ENCODE data around the gene DMRT1.

The DMRT1 gene

DNA sequence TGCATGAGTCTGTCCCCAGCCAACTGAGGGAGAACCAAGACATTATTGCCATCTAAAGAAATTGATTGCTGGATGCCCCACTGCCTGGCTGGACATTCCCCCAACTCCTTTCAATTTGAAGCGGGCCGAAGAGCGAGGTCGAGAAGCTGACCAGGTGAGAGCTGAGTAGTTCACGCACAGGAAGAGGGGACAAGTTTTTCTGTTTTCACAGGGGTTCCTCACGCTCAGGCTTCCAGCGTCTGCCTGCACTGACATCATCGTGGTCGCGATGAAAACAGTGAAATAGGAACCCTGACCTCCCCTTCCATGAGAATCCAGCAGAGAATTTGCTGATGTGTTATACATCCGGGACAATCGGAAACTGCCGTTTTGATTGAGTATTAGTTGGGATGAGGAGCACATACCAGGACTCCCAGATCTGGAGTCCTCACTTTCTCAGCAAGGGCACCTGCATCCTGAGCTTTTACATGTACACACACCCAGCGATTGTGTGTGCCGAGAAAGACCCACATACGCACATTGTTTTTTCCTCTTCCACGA, 131.9 kb downstream of the DMRT1 start:
- no peak for TF ChIP-seq OVOL3 (tag by site-specific recombination; IDR thresholded peaks at IDR 0.05)
- no peak for TF ChIP-seq SP7 (tag by site-specific recombination; IDR thresholded peaks at IDR 0.05)
- TF ChIP-seq, protein P1, sequence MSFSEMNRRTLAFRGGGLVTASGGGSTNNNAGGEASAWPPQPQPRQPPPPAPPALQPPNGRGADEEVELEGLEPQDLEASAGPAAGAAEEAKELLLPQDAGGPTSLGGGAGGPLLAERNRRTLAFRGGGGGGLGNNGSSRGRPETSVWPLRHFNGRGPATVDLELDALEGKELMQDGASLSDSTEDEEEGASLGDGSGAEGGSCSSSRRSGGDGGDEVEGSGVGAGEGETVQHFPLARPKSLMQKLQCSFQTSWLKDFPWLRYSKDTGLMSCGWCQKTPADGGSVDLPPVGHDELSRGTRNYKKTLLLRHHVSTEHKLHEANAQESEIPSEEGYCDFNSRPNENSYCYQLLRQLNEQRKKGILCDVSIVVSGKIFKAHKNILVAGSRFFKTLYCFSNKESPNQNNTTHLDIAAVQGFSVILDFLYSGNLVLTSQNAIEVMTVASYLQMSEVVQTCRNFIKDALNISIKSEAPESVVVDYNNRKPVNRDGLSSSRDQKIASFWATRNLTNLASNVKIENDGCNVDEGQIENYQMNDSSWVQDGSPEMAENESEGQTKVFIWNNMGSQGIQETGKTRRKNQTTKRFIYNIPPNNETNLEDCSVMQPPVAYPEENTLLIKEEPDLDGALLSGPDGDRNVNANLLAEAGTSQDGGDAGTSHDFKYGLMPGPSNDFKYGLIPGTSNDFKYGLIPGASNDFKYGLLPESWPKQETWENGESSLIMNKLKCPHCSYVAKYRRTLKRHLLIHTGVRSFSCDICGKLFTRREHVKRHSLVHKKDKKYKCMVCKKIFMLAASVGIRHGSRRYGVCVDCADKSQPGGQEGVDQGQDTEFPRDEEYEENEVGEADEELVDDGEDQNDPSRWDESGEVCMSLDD (tag by site-specific recombination; IDR thresholded peaks at IDR 0.05): no peak
- POLR2A ChIA-PET: no interaction called here
- H3K36me3 ChIP-seq (ENCODE audit: control insufficient read depth in 2 of 2, insufficient read depth in 1 of 2, low read length in 2 of 2): no peaks in the 10 kb centered on the region
- CTCF ChIA-PET: no interaction called here
- H3K27ac ChIP-seq (ENCODE audit: extremely low read depth, low read depth, low read length): no peak overlapping the region
- H3K4me3 ChIP-seq (ENCODE audit: low read depth, low read length): no peak overlapping the region
- no peaks in the 10 kb centered on the region for H3K9me3 ChIP-seq (ENCODE audit: control insufficient read depth, insufficient read depth, low read depth, low read length)
- peaks cover 2% of the 10 kb centered on the region; the same call in 1 of the 2 replicates for H3K4me1 ChIP-seq (ENCODE audit: control insufficient read depth, insufficient read depth, low read length)

DNA sequence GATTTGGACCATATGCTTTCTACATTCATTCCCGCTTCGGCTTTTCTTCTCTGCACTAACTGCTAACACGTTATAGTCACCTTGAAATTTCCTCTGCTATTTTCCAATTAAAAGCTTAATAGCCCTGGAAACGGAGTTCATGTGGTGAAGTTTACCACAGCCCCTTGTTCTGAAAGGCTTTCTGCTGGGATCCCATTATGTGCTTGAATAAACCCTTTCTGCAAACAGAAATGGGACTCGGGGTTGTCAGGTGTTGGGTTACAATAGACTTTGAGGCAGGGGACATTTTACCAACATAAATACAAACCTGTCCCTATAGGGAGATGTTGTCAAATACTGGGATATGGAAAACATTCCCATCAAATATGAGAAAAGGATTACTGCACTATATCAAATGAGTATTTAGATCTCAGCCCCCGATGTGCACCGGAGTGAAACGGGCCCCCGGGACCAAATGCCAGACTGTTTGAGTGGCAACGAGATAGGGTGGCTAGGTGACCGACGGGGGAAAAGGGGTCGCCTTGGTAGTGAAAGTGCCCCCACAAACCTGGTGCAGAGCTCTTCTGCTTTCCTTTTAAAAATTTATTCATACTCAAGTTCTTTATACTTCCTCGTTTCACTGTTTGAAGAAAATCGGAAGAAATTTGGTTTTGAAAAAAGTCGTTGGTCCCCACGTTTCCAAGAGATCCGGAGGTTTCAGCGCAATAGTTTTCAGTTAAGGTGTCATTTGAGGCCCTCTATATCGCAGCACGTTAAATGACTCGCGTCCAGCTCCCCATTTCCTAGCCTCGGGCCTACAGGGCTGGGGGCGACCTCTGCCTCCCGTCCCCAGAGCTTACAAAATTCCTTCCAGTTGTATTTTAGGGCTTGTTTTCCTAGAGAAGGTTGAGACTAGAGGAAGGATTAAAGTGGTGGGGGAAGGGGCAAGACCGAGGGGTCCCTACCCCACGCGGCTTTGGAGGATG, 132.8 kb downstream of the DMRT1 start:
- Histone ChIP-seq H3K4me1 (ENCODE audit: control insufficient read depth, insufficient read depth, low read length) (no peaks in the 10 kb centered on the region; the same call in 1 of the 2 replicates), H3K36me3 (ENCODE audit: control insufficient read depth in 2 of 2, insufficient read depth in 1 of 2, low read length in 2 of 2) (no peaks in the 10 kb centered on the region), H3K27ac (ENCODE audit: extremely low read depth, low read depth, low read length) (no peak overlapping the region), H3K9me3 (ENCODE audit: control insufficient read depth, insufficient read depth, low read depth, low read length) (no peaks in the 10 kb centered on the region), H3K4me3 (ENCODE audit: low read depth, low read length) (no peak overlapping the region)
- TF ChIP-seq ZNF223 (tag by site-specific recombination; IDR thresholded peaks at IDR 0.05): no peak
- TF ChIP-seq, protein P2, sequence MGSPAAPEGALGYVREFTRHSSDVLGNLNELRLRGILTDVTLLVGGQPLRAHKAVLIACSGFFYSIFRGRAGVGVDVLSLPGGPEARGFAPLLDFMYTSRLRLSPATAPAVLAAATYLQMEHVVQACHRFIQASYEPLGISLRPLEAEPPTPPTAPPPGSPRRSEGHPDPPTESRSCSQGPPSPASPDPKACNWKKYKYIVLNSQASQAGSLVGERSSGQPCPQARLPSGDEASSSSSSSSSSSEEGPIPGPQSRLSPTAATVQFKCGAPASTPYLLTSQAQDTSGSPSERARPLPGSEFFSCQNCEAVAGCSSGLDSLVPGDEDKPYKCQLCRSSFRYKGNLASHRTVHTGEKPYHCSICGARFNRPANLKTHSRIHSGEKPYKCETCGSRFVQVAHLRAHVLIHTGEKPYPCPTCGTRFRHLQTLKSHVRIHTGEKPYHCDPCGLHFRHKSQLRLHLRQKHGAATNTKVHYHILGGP (tag by site-specific recombination; IDR thresholded peaks at IDR 0.05): no peak
- TF ChIP-seq ZNF777 (tag by site-specific recombination; IDR thresholded peaks at IDR 0.05; ENCODE audit: borderline replicate concordance): no peak
- no peak for TF ChIP-seq ZNF366 (tag by site-specific recombination; conservative IDR thresholded peaks at IDR 0.05)
- POLR2A ChIA-PET: interaction anchor here (2.8 kb wide), 1 partner anchor 8 kb away, joined by 24 read pairs; no protein-coding TSS in a partner anchor
- CTCF ChIA-PET: interaction anchor here (0.7 to 1.6 kb wide), 5 partner anchors 30 to 539 kb away, joined by 3 to 7 read pairs (median 6); no protein-coding TSS in a partner anchor

DNA sequence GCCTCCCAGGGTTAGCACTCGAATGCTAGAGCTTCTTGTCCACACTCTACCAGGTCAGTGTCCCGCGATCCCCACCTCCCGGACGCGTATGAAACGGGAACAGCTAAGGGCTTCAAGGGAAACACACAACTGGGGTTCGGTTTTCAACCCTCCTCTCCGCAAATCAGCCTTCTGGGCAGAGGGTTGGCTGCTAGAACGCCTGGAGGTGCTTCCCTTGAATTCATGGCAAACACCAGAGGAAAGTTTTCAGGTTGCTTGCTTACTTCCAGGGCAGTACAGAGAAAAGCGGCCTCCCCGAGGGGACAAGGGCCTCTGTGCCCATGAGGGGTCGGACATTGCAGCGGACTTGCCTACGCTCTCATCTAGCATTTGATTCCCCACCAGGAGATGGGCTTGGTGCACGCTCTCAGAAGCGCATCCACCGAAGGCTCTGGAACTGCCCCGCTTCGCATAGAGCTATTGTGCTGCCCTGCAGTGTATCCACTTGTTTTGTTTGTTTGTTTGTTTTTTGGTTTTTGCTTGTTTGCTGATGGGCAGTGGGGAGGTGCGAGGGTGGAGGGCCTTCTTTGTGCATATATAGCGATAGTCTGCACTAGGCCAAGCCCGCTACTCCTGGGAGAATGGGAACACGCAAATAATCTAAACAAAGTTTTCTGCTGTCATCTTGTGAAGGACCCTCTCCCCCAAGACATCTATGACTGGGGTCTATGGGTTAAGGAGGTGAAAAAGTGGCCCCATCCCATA, 133.7 kb downstream of the DMRT1 start:
- CTCF ChIA-PET: interaction anchor here (0.6 to 6.2 kb wide), 7 partner anchors 22 to 95 kb away, joined by 3 to 28 read pairs (median 6); no protein-coding TSS in a partner anchor
- H3K4me1 ChIP-seq (ENCODE audit: control insufficient read depth, insufficient read depth, low read length): no peaks in the 10 kb centered on the region; the same call in 1 of the 2 replicates
- H3K9me3 ChIP-seq (ENCODE audit: control insufficient read depth, insufficient read depth, low read depth, low read length): no peaks in the 10 kb centered on the region
- H3K4me3 ChIP-seq (ENCODE audit: low read depth, low read length): no peak overlapping the region
- H3K36me3 ChIP-seq (ENCODE audit: control insufficient read depth in 2 of 2, insufficient read depth in 1 of 2, low read length in 2 of 2): no peaks in the 10 kb centered on the region
- no peak overlapping the region for H3K27ac ChIP-seq (ENCODE audit: extremely low read depth, low read depth, low read length)
- POLR2A ChIA-PET: interaction anchor here (1.6 to 2.8 kb wide), 3 partner anchors 8 to 47 kb away, joined by 5 to 24 read pairs (median 8); no protein-coding TSS in a partner anchor
- TF ChIP-seq, protein P3, sequence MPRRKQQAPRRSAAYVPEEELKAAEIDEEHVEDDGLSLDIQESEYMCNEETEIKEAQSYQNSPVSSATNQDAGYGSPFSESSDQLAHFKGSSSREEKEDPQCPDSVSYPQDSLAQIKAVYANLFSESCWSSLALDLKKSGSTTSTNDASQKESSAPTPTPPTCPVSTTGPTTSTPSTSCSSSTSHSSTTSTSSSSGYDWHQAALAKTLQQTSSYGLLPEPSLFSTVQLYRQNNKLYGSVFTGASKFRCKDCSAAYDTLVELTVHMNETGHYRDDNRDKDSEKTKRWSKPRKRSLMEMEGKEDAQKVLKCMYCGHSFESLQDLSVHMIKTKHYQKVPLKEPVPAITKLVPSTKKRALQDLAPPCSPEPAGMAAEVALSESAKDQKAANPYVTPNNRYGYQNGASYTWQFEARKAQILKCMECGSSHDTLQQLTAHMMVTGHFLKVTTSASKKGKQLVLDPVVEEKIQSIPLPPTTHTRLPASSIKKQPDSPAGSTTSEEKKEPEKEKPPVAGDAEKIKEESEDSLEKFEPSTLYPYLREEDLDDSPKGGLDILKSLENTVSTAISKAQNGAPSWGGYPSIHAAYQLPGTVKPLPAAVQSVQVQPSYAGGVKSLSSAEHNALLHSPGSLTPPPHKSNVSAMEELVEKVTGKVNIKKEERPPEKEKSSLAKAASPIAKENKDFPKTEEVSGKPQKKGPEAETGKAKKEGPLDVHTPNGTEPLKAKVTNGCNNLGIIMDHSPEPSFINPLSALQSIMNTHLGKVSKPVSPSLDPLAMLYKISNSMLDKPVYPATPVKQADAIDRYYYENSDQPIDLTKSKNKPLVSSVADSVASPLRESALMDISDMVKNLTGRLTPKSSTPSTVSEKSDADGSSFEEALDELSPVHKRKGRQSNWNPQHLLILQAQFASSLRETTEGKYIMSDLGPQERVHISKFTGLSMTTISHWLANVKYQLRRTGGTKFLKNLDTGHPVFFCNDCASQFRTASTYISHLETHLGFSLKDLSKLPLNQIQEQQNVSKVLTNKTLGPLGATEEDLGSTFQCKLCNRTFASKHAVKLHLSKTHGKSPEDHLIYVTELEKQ (tag by site-specific recombination; IDR thresholded peaks at IDR 0.05; ENCODE audit: borderline replicate concordance): no peak
- TF ChIP-seq ZNF777 (tag by site-specific recombination; IDR thresholded peaks at IDR 0.05; ENCODE audit: borderline replicate concordance) (no peak), MEIS1 (CRISPR knock-in tag; IDR thresholded peaks at IDR 0.05; ENCODE audit: borderline replicate concordance) (no peak), MZF1 (tag by site-specific recombination; IDR thresholded peaks at IDR 0.05; ENCODE audit: borderline replicate concordance) (no peak), ZNF350 (tag by site-specific recombination; IDR thresholded peaks at IDR 0.05) (no peak), ZNF341 (tag by site-specific recombination; IDR thresholded peaks at IDR 0.05; ENCODE audit: low read depth) (no peak), ZNF544 (tag by site-specific recombination; IDR thresholded peaks at IDR 0.05) (no peak), ZNF416 (tag by site-specific recombination; IDR thresholded peaks at IDR 0.05) (no peak), WT1 (tag by site-specific recombination; IDR thresholded peaks at IDR 0.05) (no peak), ZNF558 (tag by site-specific recombination; IDR thresholded peaks at IDR 0.05) (no peak), KLF7 (tag by site-specific recombination; IDR thresholded peaks at IDR 0.05; ENCODE audit: borderline replicate concordance) (no peak), ZNF621 (tag by site-specific recombination; IDR thresholded peaks at IDR 0.05) (no peak)
- TF ChIP-seq, protein P4, sequence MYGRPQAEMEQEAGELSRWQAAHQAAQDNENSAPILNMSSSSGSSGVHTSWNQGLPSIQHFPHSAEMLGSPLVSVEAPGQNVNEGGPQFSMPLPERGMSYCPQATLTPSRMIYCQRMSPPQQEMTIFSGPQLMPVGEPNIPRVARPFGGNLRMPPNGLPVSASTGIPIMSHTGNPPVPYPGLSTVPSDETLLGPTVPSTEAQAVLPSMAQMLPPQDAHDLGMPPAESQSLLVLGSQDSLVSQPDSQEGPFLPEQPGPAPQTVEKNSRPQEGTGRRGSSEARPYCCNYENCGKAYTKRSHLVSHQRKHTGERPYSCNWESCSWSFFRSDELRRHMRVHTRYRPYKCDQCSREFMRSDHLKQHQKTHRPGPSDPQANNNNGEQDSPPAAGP (tag by site-specific recombination; IDR thresholded peaks at IDR 0.05): no peak

Measured in HEK293 (cell line).